Transverse colon (tissue), 4 donors: Measurements from ENCODE around the gene RASGRP2. TPM values are rescaled to one million over a fixed set of nuclear protein-coding genes. Genes with fewer than 3 reads are reported as not detected.
A peak's percentile ranks its signal among the peaks of the same experiment; 100 is the strongest.

Experiments
- DNase-seq: peaks from one replicate; pipeline ENCODE4 v3.0.0-alpha.2; 2019
- H3K27ac ChIP-seq, 4 donors: fragments of 200-600 bp; sonication (generic); 2 replicates each; pipeline ENCODE4 v1.5.1; 2016 to 2018; ENCODE audit warnings: inconsistent platforms in 4 of 4
- H3K27me3 ChIP-seq: fragments of 200-600 bp; sonication (generic); 2 replicates; pipeline ENCODE4 v1.5.1; 2017; ENCODE audit warnings: inconsistent platforms
- H3K36me3 ChIP-seq, 4 donors: fragments of 200-600 bp; sonication (generic); 2 replicates each; pipeline ENCODE4 v1.5.1; 2017 to 2019; ENCODE audit warnings: inconsistent platforms in 4 of 4
- H3K4me1 ChIP-seq, 4 donors: fragments of 200-600 bp; sonication (generic); 2 replicates each; pipeline ENCODE4 v1.5.1; 2017 to 2020; ENCODE audit warnings: inconsistent platforms in 4 of 4
- H3K4me3 ChIP-seq, 4 donors: fragments of 200-600 bp; sonication (generic); 1 replicate in 1 of 4; 2 replicates in 3 of 4; pipeline versions ENCODE4 v1.5.1 to v1.6.1; 2017 to 2019; ENCODE audit warnings: inconsistent platforms in 4 of 4
- H3K9me3 ChIP-seq, 2 donors: fragments of 200-600 bp; sonication (generic); 2 replicates each; pipeline ENCODE4 v1.5.1; 2017 to 2019; ENCODE audit warnings: inconsistent platforms in 2 of 2
- EP300 ChIP-seq: sonication (generic); formaldehyde crosslinking; IDR thresholded peaks from one replicate; pipeline ENCODE4 v1.6.1; 2017; ENCODE audit warnings: antibody characterized with exemption, low read depth
- POLR2A ChIP-seq: fragments of 450-650 bp; IDR thresholded peaks from one replicate; pipeline ENCODE4 v1.6.1; 2016; ENCODE audit warnings: antibody characterized with exemption, mild to moderate bottlenecking, moderate library complexity
- POLR2AphosphoS5 ChIP-seq, 3 donors: sonication (generic); formaldehyde crosslinking; IDR thresholded peaks; one replicate each; pipeline ENCODE4 v1.6.1; 2016; ENCODE audit warnings: antibody characterized with exemption in 3 of 3
- whole genome bisulfite sequencing, 2 donors: methylation state at CpG; one replicate each; pipeline ENCODE4 v1.1.5; 2018; ENCODE audit warnings: low coverage in 1 of 2; 5-methylcytosine and 5-hydroxymethylcytosine counted together
- in situ Hi-C, 4 donors: fragments of 200-750 bp; cut with MboI; loops; one replicate each; pipeline versions ENCODE4 v1.15.0 to v1.15.1; 2017; ENCODE audit warnings: low sequenced_read_pairs in 3 of 4, low pct_ligation_motif_present in 1 of 4, low pct_unique_long_range_greater_than_20kb in 1 of 4
- intact Hi-C: fragments of 100-400 bp; cut with DNase I; formaldehyde crosslinking; loops from one replicate; pipeline ENCODE4 v1.15.1; 2023; ENCODE audit warnings: low total_unique reads
- total RNA-seq, 4 donors: library from RNA; depleted of rRNA; stranded (reverse); fragments of >200 nt; gene quantifications; one replicate each; pipeline ENCODE4 v1.1.0, GENCODE V29; 2016
- TF ChIP-seq, protein P1 (sequence below), 5 experiments: fragments of 200-600 bp in 3 of 5; fragments of 450-650 bp in 2 of 5; sonication (generic) in 3 of 5; IDR thresholded peaks; 1 replicate in 2 of 5; 2 replicates in 3 of 5; pipeline ENCODE4 v1.5.1; 2016 to 2017; ENCODE audit warnings: antibody characterized with exemption in 5 of 5, inconsistent platforms in 3 of 5, mild to moderate bottlenecking in 2 of 5, moderate library complexity in 1 of 5

The RASGRP2 gene
- total RNA-seq, 4 donors from 2014 or later, result 12.1 to 24.3 (median 17.3) TPM

DNA sequence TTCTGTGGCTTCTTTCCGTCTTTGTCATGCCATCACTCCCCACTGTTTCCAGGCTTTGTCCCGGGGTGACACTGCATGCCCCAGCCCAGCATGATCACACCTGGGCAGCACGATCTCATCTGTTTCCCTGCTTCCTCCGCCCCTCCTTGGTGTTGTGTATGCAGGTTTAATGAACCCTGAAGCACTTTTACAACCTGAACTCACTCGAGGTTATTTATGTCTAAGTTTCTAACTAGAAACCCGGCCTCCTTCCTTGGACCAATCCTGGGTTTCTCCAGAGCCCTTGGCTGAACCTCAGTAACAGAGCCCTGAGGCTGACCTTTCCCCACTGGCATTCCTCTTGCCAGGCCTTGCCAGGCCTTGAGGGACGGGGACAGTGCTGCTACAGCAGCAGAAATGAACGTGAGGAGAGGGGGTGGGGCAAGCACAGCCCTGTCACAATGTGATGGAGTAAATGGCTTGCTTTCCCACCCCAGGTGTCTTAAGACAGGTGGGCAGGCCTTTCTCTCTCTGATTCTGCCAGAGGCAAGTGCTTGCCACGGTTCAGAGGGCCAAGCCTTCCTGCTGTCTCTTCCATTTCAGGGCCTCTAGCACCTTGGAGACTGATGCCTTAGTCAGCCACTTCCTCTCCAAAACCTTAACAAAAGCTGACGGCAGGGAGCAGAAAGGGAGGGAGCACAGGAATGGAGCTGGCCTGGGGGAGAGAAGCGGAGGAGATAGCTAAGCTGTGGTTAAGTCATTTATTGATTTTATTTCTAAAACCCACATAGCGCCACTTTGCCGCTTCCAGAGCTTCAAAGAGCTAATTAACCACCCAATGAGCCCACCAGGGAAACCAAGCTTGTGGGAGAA, 19.0 kb upstream of the RASGRP2 start:
- no peaks in the 10 kb centered on the region for H3K27me3 ChIP-seq
- H3K27ac ChIP-seq, result peak overlapping the region; percentile 58 to 78 (median 69)
- intact Hi-C loops, result no loop called here
- no peak overlapping the region for H3K4me3 ChIP-seq
- H3K36me3 ChIP-seq, result peaks cover 0 to 41% (median 26%) of the 10 kb centered on the region in 4 donors
- peaks cover 15 to 61% (median 27%) of the 10 kb centered on the region in 4 donors for H3K4me1 ChIP-seq
- TF ChIP-seq, protein P1, sequence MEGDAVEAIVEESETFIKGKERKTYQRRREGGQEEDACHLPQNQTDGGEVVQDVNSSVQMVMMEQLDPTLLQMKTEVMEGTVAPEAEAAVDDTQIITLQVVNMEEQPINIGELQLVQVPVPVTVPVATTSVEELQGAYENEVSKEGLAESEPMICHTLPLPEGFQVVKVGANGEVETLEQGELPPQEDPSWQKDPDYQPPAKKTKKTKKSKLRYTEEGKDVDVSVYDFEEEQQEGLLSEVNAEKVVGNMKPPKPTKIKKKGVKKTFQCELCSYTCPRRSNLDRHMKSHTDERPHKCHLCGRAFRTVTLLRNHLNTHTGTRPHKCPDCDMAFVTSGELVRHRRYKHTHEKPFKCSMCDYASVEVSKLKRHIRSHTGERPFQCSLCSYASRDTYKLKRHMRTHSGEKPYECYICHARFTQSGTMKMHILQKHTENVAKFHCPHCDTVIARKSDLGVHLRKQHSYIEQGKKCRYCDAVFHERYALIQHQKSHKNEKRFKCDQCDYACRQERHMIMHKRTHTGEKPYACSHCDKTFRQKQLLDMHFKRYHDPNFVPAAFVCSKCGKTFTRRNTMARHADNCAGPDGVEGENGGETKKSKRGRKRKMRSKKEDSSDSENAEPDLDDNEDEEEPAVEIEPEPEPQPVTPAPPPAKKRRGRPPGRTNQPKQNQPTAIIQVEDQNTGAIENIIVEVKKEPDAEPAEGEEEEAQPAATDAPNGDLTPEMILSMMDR (IDR thresholded peaks at IDR 0.05), result no peak
- TF ChIP-seq POLR2AphosphoS5 (IDR thresholded peaks at IDR 0.05) (no peak), EP300 (no peak), POLR2A (no peak)
- no peak for DNase-seq
- no peaks in the 10 kb centered on the region for H3K9me3 ChIP-seq
- 41 to 50% methylated on average over 11 to 13 of the region's 13 CpGs for WGBS, 2 donors
- in situ Hi-C loops, result no loop called here

DNA sequence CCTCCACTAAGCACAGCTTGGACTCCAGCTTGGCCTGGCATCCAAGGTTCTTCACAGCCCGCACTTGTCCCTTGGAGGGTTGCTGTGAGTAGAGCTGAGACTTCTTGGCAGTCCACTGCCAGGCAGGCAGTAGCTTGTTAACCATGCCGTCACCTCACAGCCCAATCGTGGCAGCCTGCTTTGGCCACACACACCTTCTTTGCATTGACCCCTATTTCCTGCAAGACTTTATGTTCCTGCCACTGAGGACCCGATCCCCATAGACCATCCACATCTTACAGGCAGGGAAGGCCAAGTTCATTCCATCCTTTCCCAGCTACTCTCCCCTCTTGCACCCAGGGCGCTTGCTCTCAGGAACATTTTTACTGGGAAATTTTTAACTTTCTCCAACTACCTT, 18.3 kb upstream of the RASGRP2 start:
- 73 to 74% methylated on average over 2 to 5 of the region's 5 CpGs for WGBS, 2 donors
- TF ChIP-seq POLR2A (no peak), POLR2AphosphoS5 (IDR thresholded peaks at IDR 0.05) (peak in 2 of 3 donors; percentile 2 to 18)

GRCh38 chr11:64760759-64761420, 16.9 kb upstream of the RASGRP2 start:
- no peaks in the 10 kb centered on the region for H3K9me3 ChIP-seq
- 56 to 57% methylated on average over 6 to 7 of the region's 7 CpGs for WGBS, 2 donors
- TF ChIP-seq EP300 (no peak), POLR2A (peak; percentile 18)
- peaks cover 0 to 23% (median 11%) of the 10 kb centered on the region in 4 donors for H3K36me3 ChIP-seq
- H3K27ac ChIP-seq, result peak overlapping the region; percentile 23 to 78 (median 73)
- intact Hi-C loops, result no loop called here
- peaks cover 15 to 61% (median 27%) of the 10 kb centered on the region in 4 donors for H3K4me1 ChIP-seq
- no peak for DNase-seq
- no peaks in the 10 kb centered on the region for H3K27me3 ChIP-seq
- in situ Hi-C loops, result no loop called here
- no peak overlapping the region for H3K4me3 ChIP-seq

More for the DNA sequence above, 18.3 kb upstream of the RASGRP2 start:
- Histone ChIP-seq H3K36me3 (peaks cover 0 to 36% (median 21%) of the 10 kb centered on the region in 4 donors), H3K4me1 (peaks cover 15 to 61% (median 27%) of the 10 kb centered on the region in 4 donors), H3K27ac (peak overlapping the region; percentile 58 to 78 (median 69)), H3K27me3 (no peaks in the 10 kb centered on the region), H3K4me3 (no peak overlapping the region), H3K9me3 (no peaks in the 10 kb centered on the region)
- in situ Hi-C loops, result no loop called here
- no peak for DNase-seq
- intact Hi-C loops, result no loop called here

DNA sequence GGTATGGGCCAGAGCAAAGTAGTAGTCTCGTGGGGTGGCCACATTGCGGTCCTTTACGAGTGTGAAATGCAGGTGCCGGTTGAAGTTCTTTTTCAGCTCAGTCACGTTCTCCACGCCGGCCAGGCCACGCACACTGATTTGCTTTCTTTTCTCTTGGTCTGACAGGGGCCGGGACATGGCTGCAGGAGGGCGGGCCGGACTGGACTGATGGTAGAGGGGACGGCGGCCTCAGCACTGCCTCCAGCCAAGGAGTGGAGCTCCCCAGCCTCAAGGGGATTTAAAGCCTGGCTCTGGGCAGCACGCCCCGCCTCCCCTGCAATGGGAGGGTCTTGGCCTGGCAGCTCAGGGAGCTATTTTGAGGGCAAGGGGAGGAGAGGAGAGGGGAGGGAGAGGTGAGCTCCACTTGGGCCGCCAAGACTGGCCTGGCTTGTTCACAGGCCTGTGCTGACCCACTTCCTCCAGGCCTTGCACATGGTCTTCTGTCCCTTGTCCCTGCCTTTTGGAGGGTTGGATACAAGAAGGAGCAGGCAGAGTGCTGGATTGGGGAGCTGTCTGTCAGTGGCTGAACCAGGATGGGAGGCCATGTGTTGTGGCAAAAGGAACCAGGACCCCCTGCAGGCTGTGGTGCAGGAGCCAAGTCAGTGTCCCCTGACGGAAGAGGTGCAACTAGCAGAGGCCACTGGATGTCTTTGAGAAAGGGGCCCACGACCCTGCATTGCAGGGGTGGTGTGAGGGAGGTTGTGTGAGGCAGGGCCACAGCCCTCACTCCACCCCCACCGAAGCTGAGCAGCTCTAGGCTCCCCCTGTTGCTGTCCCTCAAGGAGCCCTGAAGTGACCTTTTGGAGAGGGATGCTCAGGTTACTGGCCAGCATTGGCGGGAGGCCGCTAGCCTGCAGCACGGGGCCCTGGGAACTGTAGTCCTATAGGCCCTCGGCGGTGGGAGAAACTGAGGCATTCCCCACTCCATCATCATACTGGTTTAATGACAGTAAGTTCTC, 16.1 kb upstream of the RASGRP2 start, which contains the start of gene PYGM:
PYGM (minus strand) TSS at position 253 of the 998 bp plus-strand sequence; CDS start at position 177, 76 bp downstream.
- H3K27ac ChIP-seq, result peak within 1 kb of the TSS; percentile 54 to 78 (median 73)
- WGBS, 2 donors, result 70% methylated on average over 23 of the region's 24 CpGs; no CpG with 5 or more reads in 1 of the 2 donors
- no peak for DNase-seq
- peak within 1 kb of the TSS in 2 of 4 donors; percentile 10 to 12 for H3K4me3 ChIP-seq
- H3K4me1 ChIP-seq, result peaks cover 15 to 55% (median 27%) of the 10 kb centered on the region in 4 donors
- no peaks in the 10 kb centered on the region for H3K27me3 ChIP-seq
- no peaks in the 10 kb centered on the region for H3K9me3 ChIP-seq
- intact Hi-C loops (no loop called here), in situ Hi-C loops (no loop called here)
- TF ChIP-seq POLR2AphosphoS5 (IDR thresholded peaks at IDR 0.05), result peak in 2 of 3 donors; percentile 33 to 45
- TF ChIP-seq POLR2A, result no peak
- H3K36me3 ChIP-seq, result peaks cover 0 to 14% (median 6%) of the 10 kb centered on the region in 4 donors
